ENCODE measurements around the gene RIT2.

Gene RIT2

DNA sequence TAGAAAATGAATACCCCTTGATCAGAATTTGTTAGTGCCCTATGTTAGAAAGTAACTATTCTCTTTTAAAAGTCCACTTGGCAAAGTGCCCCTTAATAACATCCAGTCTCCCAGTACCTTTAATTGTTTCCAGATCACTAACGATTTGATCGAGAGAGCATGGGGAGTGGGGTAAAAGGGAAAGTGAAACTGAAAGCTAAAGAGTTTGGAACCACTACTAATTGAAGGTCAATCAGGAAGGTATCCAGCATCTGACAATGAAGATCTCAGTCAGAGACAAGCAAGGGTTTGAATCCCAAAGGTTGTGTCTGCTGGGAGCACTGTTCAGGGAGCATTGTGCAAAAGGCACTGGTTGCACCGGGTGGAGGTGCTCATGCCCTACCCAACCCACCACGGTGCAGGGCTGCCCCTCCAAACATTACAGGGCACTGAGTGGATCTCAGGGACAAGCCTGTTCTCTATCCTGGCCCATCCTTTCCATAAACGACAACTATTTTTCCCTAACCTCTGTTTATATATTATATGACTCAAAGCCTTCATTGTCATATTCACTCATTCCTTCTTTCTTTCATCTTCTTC is 14.6 kb upstream of the RIT2 start:
- peak overlapping the region; percentile 17 for H3K4me3 ChIP-seq (replicated peaks; ENCODE audit: low read depth, low read length)
- no peak for TF ChIP-seq CTCF (IDR thresholded peaks at IDR 0.05; ENCODE audit: low read length, missing control alignments)
- no peak for DNase-seq (ENCODE audit: low read depth)

- DNase-seq (ENCODE audit: low read depth): no peak
- H3K4me3 ChIP-seq (replicated peaks; ENCODE audit: low read depth, low read length): no peak overlapping the region
- TF ChIP-seq CTCF (IDR thresholded peaks at IDR 0.05; ENCODE audit: low read length, missing control alignments): no peak
Measured at GRCh38 chr18:43125471-43125870, 10.0 kb upstream of the RIT2 start.

DNA sequence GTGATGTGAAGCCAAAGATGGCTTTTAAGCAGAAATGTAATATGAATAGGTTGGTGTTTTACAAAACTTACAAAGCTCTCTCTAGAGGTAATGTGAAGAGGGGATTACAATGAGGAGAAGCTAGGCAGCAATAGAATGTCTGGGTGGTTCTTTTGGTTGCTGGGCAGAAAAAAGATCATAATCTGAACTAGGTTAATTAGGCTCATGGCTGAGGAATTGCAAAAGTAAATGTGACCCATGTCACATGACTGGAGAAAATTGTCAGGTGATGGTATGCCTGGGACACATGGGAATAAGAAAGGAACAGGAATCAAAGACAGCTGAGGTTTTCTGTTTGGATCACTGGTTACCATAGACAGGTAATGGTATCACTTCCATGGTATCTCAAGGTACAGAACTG is 7.5 kb upstream of the RIT2 start:
- no peak for TF ChIP-seq CTCF (IDR thresholded peaks at IDR 0.05; ENCODE audit: low read length, missing control alignments)

DNA sequence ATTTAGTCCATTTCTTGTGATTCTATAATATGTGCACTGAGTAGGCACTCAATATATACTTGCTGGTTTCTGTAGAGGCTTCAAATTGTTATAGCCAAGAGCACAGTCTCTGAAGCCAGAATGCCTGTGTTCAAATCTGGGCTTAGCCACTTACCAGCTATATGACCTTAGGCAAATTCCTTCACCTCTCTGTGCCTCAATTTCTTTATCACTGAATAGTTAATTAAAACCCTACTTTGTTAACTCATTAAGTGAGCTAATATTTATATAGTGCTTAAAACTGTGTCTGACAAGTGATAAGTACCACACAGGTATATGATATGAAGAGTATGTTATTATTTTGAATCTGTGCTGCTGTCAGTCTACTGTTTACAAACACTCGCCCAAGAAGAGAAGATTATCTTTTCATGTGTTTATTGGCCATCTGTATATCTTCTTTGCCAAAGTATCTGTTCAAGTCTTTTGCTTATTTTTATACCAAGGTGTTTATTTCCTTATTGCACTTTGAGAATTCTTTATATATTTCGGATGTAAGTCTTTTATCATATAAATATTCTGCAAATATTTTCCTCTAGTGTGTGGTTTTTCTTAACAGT is 1.3 kb upstream of the RIT2 start:
- DNase-seq (ENCODE audit: low read depth): no peak
- no peak for TF ChIP-seq CTCF (IDR thresholded peaks at IDR 0.05; ENCODE audit: low read length, missing control alignments)
- no peak overlapping the region for H3K4me3 ChIP-seq (replicated peaks; ENCODE audit: low read depth, low read length)

More for the DNA sequence above, 7.5 kb upstream of the RIT2 start:
- H3K4me3 ChIP-seq (replicated peaks; ENCODE audit: low read depth, low read length): no peak overlapping the region
- no peak for DNase-seq (ENCODE audit: low read depth)

GRCh38 chr18:43113220-43113895 is 2.1 kb downstream of the RIT2 start:
- no peak overlapping the region for H3K4me3 ChIP-seq (replicated peaks; ENCODE audit: low read depth, low read length)
- TF ChIP-seq CTCF (IDR thresholded peaks at IDR 0.05; ENCODE audit: low read length, missing control alignments): no peak
- no peak for DNase-seq (ENCODE audit: low read depth)

DNA sequence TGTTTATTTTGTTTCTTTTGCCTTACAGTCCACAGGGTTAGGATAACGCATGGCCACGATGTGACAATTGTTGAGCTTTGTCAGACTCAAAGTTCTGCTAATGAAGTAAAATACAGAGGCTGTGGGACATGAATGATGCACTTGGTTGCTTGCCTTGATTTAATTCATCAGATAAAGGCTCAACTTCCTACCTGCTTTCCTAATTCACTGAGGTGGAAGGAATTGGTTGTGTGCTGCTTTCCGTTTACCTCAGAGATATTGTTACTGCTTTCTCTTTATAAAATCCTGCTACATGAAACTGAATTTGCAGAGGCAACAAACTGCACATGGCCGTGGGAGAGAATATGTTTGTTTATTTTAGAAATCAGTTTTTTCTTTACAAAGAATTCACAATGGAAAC is 6.6 kb downstream of the RIT2 start:
- DNase-seq (ENCODE audit: low read depth): no peak
- no peak for TF ChIP-seq CTCF (IDR thresholded peaks at IDR 0.05; ENCODE audit: low read length, missing control alignments)
- H3K4me3 ChIP-seq (replicated peaks; ENCODE audit: low read depth, low read length): no peak overlapping the region

Measured in fibroblast of pulmonary artery (primary cell).